ENCODE data around the gene MYO5C. TPM values are rescaled to one million over a fixed set of nuclear protein-coding genes. Genes with fewer than 3 reads are reported as not detected.

The MYO5C gene
- polyA plus RNA-seq, 1 donor (not counting 4 experiments of a cell fraction or from before 2014, with no cell fraction given): 0.16 TPM

DNA sequence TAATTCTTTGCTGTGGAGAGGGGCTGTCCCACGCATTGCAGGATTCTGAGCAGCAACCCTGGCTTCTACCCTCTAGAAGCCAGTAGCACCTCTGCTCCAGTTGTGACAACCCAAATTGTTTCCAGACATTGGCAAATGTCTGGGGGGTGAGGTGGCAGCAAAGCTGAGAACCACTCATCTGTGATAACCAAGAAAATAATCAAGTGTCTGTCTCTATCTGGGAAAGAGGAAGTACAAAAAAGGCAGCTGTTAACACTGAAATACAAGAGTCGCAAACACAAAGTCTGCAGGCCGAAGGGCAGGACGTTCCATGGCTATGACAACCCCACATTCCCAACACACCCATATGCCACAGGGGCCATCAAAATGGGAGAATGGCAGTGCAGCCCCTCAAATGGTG is 62.2 kb downstream of the MYO5C start:
- H3K9me1 ChIP-seq (ENCODE audit: control insufficient read depth, extremely low read depth, insufficient read depth, low read length): no peaks in the 10 kb centered on the region
- dilution Hi-C loops (cut with MboI; ENCODE audit: extremely low pct_ligation_motif_present, low sequenced_read_pairs): no loop called here
- H3K27ac ChIP-seq (ENCODE audit: control insufficient read depth, insufficient read depth, low read length): no peak overlapping the region
- TF ChIP-seq EZH2 (IDR thresholded peaks at IDR 0.05; ENCODE audit: low read length): no peak
- TF ChIP-seq, protein P1, sequence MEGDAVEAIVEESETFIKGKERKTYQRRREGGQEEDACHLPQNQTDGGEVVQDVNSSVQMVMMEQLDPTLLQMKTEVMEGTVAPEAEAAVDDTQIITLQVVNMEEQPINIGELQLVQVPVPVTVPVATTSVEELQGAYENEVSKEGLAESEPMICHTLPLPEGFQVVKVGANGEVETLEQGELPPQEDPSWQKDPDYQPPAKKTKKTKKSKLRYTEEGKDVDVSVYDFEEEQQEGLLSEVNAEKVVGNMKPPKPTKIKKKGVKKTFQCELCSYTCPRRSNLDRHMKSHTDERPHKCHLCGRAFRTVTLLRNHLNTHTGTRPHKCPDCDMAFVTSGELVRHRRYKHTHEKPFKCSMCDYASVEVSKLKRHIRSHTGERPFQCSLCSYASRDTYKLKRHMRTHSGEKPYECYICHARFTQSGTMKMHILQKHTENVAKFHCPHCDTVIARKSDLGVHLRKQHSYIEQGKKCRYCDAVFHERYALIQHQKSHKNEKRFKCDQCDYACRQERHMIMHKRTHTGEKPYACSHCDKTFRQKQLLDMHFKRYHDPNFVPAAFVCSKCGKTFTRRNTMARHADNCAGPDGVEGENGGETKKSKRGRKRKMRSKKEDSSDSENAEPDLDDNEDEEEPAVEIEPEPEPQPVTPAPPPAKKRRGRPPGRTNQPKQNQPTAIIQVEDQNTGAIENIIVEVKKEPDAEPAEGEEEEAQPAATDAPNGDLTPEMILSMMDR (optimal IDR thresholded peaks at IDR 0.05 in 1 of 3, IDR thresholded peaks at IDR 0.05 in 1 of 3, conservative IDR thresholded peaks at IDR 0.05 in 1 of 3; ENCODE audit: extremely low read depth in 1 of 3, insufficient read depth in 2 of 3, low read length in 3 of 3): no peak
- no peak for FAIRE-seq
- H3K4me2 ChIP-seq (ENCODE audit: control insufficient read depth, extremely low read depth, insufficient read depth, low read depth, low read length): peak overlapping the region; percentile 56
- peak overlapping the region; percentile 87 for H2AFZ ChIP-seq (ENCODE audit: control insufficient read depth, low read length)
- no peak overlapping the region for H3K4me3 ChIP-seq (ENCODE audit: control insufficient read depth in 2 of 3, extremely low read depth in 1 of 3, insufficient read depth in 2 of 3, low read depth in 1 of 3, low read length in 3 of 3)
- H3K27me3 ChIP-seq (ENCODE audit: control insufficient read depth, extremely low read depth, insufficient read depth, low read length): no peaks in the 10 kb centered on the region
- no peaks in the 10 kb centered on the region for H3K9me3 ChIP-seq (ENCODE audit: control insufficient read depth, low read depth, low read length)
- no peaks in the 10 kb centered on the region for H4K20me1 ChIP-seq (ENCODE audit: control insufficient read depth, extremely low read depth, insufficient read depth, low read length)
- DNase-seq (ENCODE audit: low read depth, low spot score): no peak
- peaks cover 12% of the 10 kb centered on the region for H3K4me1 ChIP-seq (ENCODE audit: control insufficient read depth, extremely low read depth, insufficient read depth, low read length)
- no peaks in the 10 kb centered on the region for H3K36me3 ChIP-seq (ENCODE audit: control insufficient read depth in 2 of 2, extremely low read depth in 1 of 2, insufficient read depth in 2 of 2, low read length in 2 of 2)
- H3K9ac ChIP-seq (ENCODE audit: control insufficient read depth, extremely low read depth, insufficient read depth, low read length): no peak overlapping the region
- no peaks in the 10 kb centered on the region for H3K79me2 ChIP-seq (ENCODE audit: control insufficient read depth, insufficient read depth, low read length)

DNA sequence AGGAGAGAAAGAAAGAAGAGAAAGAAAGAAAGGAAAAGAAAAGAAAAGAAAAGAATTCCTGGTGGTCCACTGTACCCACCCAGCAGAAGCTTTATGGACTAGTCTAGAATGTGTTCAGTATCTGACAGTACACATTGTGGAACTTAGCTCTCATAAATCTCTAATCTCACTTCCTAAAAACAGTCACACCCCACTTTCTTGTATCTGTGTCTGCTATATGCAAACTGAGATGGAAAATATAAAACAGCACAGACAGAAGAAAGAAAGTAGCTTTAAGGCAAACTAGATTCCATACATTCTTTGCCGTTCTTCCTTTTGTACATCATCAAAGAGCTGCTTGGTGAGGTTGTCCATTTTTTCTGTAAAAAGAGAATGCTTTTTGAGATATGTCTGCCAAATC is 63.3 kb downstream of the MYO5C start:
- Histone ChIP-seq H4K20me1 (ENCODE audit: control insufficient read depth, extremely low read depth, insufficient read depth, low read length) (no peaks in the 10 kb centered on the region), H3K79me2 (ENCODE audit: control insufficient read depth, insufficient read depth, low read length) (no peaks in the 10 kb centered on the region), H3K9ac (ENCODE audit: control insufficient read depth, extremely low read depth, insufficient read depth, low read length) (no peak overlapping the region), H3K27ac (ENCODE audit: control insufficient read depth, insufficient read depth, low read length) (no peak overlapping the region), H3K9me3 (ENCODE audit: control insufficient read depth, low read depth, low read length) (no peaks in the 10 kb centered on the region), H3K4me2 (ENCODE audit: control insufficient read depth, extremely low read depth, insufficient read depth, low read depth, low read length) (no peak overlapping the region), H3K36me3 (ENCODE audit: control insufficient read depth in 2 of 2, extremely low read depth in 1 of 2, insufficient read depth in 2 of 2, low read length in 2 of 2) (no peaks in the 10 kb centered on the region), H3K27me3 (ENCODE audit: control insufficient read depth, extremely low read depth, insufficient read depth, low read length) (no peaks in the 10 kb centered on the region), H3K4me3 (ENCODE audit: control insufficient read depth in 2 of 3, extremely low read depth in 1 of 3, insufficient read depth in 2 of 3, low read depth in 1 of 3, low read length in 3 of 3) (no peak overlapping the region), H3K9me1 (ENCODE audit: control insufficient read depth, extremely low read depth, insufficient read depth, low read length) (no peaks in the 10 kb centered on the region), H2AFZ (ENCODE audit: control insufficient read depth, low read length) (peak overlapping the region; percentile 32), H3K4me1 (ENCODE audit: control insufficient read depth, extremely low read depth, insufficient read depth, low read length) (peaks cover 12% of the 10 kb centered on the region)
- TF ChIP-seq, protein P1 (optimal IDR thresholded peaks at IDR 0.05 in 1 of 3, IDR thresholded peaks at IDR 0.05 in 1 of 3, conservative IDR thresholded peaks at IDR 0.05 in 1 of 3; ENCODE audit: extremely low read depth in 1 of 3, insufficient read depth in 2 of 3, low read length in 3 of 3): no peak
- no peak for TF ChIP-seq EZH2 (IDR thresholded peaks at IDR 0.05; ENCODE audit: low read length)
- dilution Hi-C loops (cut with MboI; ENCODE audit: extremely low pct_ligation_motif_present, low sequenced_read_pairs): no loop called here
- DNase-seq (ENCODE audit: low read depth, low spot score) (no peak), FAIRE-seq (no peak)

Data from keratinocyte (primary cell).